ENCODE results near the gene LINGO4. TPM values are rescaled to one million over a fixed set of nuclear protein-coding genes. Genes with fewer than 3 reads are reported as not detected.

The LINGO4 gene
- total RNA-seq, result not detected in 2 replicates
- long read RNA-seq, result 0 reads

- Mint-ChIP-seq H3K4me3 (ENCODE audit: unreplicated experiment) (no peak within 1 kb of the TSS), H3K27me3 (ENCODE audit: unreplicated experiment) (peaks cover 67% of the 10 kb centered on the region), H3K27ac (ENCODE audit: unreplicated experiment) (no peak within 1 kb of the TSS), H3K9me3 (ENCODE audit: unreplicated experiment) (no peaks in the 10 kb centered on the region), H3K36me3 (ENCODE audit: unreplicated experiment) (no peaks in the 10 kb centered on the region), H3K4me1 (ENCODE audit: unreplicated experiment) (no peaks in the 10 kb centered on the region)
- no peak for DNase-seq (ENCODE audit: extremely low spot score, unreplicated experiment)
- no peak for TF ChIP-seq CTCF (IDR thresholded peaks at IDR 0.05)
These were observed at the start of gene LINGO4 for GRCh38 chr1:151805066-151805820. Gene LINGO4 (minus strand): TSS chr1:151805419. CDS start chr1:151802704, 2,715 bp downstream.

- Mint-ChIP-seq H3K9me3 (ENCODE audit: unreplicated experiment) (no peaks in the 10 kb centered on the region), H3K4me1 (ENCODE audit: unreplicated experiment) (peaks cover 3% of the 10 kb centered on the region), H3K36me3 (ENCODE audit: unreplicated experiment) (no peaks in the 10 kb centered on the region), H3K27ac (ENCODE audit: unreplicated experiment) (no peak overlapping the region), H3K27me3 (ENCODE audit: unreplicated experiment) (peaks cover 41% of the 10 kb centered on the region), H3K4me3 (ENCODE audit: unreplicated experiment) (no peak overlapping the region)
- no peak for DNase-seq (ENCODE audit: extremely low spot score, unreplicated experiment)
- TF ChIP-seq CTCF (IDR thresholded peaks at IDR 0.05), result no peak
These were observed 49.4 kb upstream of the LINGO4 start for GRCh38 chr1:151854658-151855057.

GRCh38 chr1:151853411-151853943 lies 48.3 kb upstream of the LINGO4 start, which contains the start of gene THEM5:
Gene THEM5 (minus strand): TSS chr1:151853712. CDS start chr1:151853565, 147 bp downstream.
- Mint-ChIP-seq H3K27ac (ENCODE audit: unreplicated experiment) (no peak within 1 kb of the TSS), H3K36me3 (ENCODE audit: unreplicated experiment) (no peaks in the 10 kb centered on the region), H3K4me1 (ENCODE audit: unreplicated experiment) (peaks cover 3% of the 10 kb centered on the region), H3K27me3 (ENCODE audit: unreplicated experiment) (peaks cover 48% of the 10 kb centered on the region), H3K4me3 (ENCODE audit: unreplicated experiment) (no peak within 1 kb of the TSS), H3K9me3 (ENCODE audit: unreplicated experiment) (no peaks in the 10 kb centered on the region)
- DNase-seq (ENCODE audit: extremely low spot score, unreplicated experiment), result no peak
- no peak for TF ChIP-seq CTCF (IDR thresholded peaks at IDR 0.05)

GRCh38 chr1:151852733-151853132 lies 47.5 kb upstream of the LINGO4 start:
- H3K4me1 Mint-ChIP-seq (ENCODE audit: unreplicated experiment), result peaks cover 3% of the 10 kb centered on the region
- no peaks in the 10 kb centered on the region for H3K9me3 Mint-ChIP-seq (ENCODE audit: unreplicated experiment)
- H3K27me3 Mint-ChIP-seq (ENCODE audit: unreplicated experiment), result peaks cover 47% of the 10 kb centered on the region
- DNase-seq (ENCODE audit: extremely low spot score, unreplicated experiment), result no peak
- H3K4me3 Mint-ChIP-seq (ENCODE audit: unreplicated experiment), result no peak overlapping the region
- H3K27ac Mint-ChIP-seq (ENCODE audit: unreplicated experiment), result no peak overlapping the region
- TF ChIP-seq CTCF (IDR thresholded peaks at IDR 0.05), result no peak
- H3K36me3 Mint-ChIP-seq (ENCODE audit: unreplicated experiment), result no peaks in the 10 kb centered on the region

- DNase-seq (ENCODE audit: extremely low spot score, unreplicated experiment), result no peak
- H3K27ac Mint-ChIP-seq (ENCODE audit: unreplicated experiment), result no peak overlapping the region
- TF ChIP-seq CTCF (IDR thresholded peaks at IDR 0.05), result no peak
- H3K27me3 Mint-ChIP-seq (ENCODE audit: unreplicated experiment), result peaks cover 46% of the 10 kb centered on the region
- no peaks in the 10 kb centered on the region for H3K36me3 Mint-ChIP-seq (ENCODE audit: unreplicated experiment)
- H3K4me1 Mint-ChIP-seq (ENCODE audit: unreplicated experiment), result peaks cover 3% of the 10 kb centered on the region
- H3K4me3 Mint-ChIP-seq (ENCODE audit: unreplicated experiment), result no peak overlapping the region
- H3K9me3 Mint-ChIP-seq (ENCODE audit: unreplicated experiment), result no peaks in the 10 kb centered on the region
These were observed 46.7 kb upstream of the LINGO4 start for GRCh38 chr1:151851886-151852285.

Data from osteocyte (in vitro differentiated cells).